HG03378 (cell line): Measurements from ENCODE around the gene CDKL5.

ENCODE experiments used
- ATAC-seq: cut with Tn5 transposase; IDR thresholded peaks from one replicate; pipeline ENCODE4 v1.9.1; 2021; ENCODE audit warnings: mild to moderate bottlenecking, moderate library complexity; ENCODE audit not compliant: unreplicated experiment

CDKL5 gene

DNA sequence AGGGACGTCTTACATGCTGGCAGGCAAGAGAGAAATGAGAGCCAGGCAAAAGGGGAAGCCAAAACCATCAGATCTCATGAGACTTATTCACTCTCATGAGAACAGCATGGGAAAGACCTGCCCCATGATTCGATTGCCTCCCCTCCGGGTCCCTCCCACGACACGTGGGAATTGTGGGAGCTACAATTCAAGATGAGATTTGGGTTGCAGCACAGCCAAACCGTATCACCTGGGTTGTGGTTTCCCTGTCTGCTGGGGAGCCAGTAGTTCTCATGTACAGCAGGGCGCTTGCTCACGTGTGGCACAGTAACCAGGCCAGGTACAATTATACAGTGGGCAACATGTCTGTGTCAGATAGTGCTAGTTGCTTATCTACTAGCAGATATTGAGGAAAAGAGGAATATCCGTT, 257.6 kb downstream of the CDKL5 start:
- no peak for ATAC-seq

DNA sequence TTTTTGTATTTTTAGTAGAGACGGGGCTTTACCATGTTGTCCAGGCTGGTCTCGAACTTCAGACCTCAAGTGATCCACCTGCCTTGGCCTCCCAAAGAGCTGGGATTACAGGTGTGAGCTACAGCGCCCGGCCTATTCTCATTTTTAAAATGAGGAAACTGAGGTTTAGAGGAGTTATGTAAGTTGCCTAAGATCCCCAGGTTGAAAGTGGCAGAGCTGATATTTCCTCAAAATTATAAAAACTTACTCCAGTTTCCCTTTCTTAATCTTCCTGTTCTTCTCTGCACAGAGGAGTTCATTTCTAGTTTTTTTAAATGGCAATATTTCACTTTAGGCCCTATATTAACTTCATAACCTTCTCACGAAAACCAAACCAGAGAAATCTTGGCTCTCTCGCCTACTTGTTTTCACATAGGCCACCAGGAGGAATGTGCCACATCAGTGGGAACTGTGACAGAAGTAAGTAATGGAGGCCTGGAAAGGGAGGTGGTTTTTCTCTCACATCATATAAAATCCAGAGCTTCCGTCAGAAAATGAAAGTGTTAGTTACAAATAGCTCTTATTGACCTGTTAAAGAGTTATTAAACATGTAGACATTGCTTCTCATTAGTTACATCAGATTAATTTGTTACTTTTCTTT, 262.6 kb downstream of the CDKL5 start:
- ATAC-seq = no peak

GRCh38 chrX:18691431-18691830, 266.0 kb downstream of the CDKL5 start:
- no peak for ATAC-seq

DNA sequence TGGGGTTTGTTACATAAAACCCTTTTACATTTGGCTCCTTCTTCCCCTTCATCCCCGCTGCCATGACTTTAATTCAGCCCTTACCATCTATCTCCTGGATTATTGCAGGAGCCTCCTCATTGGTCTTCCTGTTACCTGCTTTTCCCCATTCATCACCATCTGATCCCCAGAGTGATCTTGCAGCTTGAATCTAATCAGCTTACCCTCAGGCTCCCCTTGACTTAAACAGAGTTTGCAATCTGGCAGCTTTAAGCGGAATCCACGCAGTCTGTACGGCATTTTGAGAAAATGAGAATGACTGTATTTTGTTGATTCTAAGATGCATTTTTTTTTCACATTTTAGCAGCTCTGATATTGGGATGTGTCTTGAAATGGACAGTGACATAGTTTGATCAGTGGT, 267.1 kb downstream of the CDKL5 start:
- ATAC-seq = no peak

DNA sequence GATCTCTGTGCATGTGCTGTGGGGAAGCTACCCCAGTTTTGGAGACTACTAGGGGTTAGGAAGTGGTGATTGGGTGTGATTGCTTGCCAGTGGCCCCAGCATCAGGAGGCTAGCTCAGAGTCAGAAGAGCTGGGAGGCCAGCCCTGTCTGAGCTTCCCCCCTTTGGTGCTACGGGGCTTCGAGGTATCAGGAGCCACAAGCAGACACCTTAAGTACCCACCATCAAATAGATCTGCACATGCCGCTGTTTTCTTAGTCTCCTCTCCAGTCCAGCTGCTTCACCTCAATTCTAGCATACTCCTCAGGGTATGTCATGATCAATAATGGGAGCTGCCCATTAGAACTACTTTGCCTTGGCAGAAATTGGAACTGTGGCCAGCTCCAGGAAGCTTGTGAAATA, 271.2 kb downstream of the CDKL5 start:
- ATAC-seq = no peak

- no peak for ATAC-seq
Measured at GRCh38 chrX:18698737-18699650, 273.6 kb downstream of the CDKL5 start.

- ATAC-seq = no peak
Measured at GRCh38 chrX:18701621-18702361, 276.4 kb downstream of the CDKL5 start.

DNA sequence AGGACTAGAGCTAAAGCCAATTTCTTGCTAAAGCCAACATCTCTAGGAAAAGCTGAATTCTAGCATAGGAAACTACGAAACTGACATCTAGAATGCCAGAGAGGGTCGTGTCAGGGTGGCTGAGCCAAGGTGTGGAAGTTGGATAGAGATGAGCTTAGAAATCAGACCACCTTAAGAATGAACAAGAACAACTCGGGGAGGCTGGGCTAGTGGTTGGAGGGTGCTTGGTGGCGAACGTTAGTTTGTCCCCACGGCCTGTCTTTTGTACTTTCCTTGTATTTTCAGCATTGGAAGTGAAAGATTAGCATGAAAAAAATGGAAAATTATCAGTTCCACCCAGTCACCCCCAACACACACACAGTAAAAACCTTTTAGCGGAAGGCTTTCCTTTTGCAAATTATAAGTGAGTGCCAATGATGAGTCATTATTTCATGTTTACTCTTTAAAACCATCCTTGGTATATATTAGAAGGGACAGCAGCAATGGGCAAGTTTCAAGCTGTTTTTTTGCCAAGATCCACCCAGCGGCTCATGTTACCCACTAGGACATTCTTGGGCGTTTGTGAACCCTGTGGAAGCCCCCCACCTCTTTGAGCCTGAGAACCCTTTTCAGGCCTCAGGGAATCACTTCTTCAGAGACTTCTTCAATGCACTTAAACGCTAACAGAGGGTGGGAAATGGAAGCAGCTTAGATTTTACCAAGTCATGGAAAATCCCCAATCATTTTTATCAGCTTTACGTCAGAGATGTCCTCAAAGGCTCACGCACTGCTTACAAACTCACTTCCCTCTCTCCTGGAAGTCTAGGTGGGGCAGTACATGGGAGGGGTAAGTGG, 277.2 kb downstream of the CDKL5 start:
- ATAC-seq = no peak
